Activated T-helper 17 cell treated with anti-CD3 and anti-CD28 coated beads, Interleukin-2, amount 50 U/mL, for 72 hours (primary cell): ENCODE results near the gene TMEM222. TPM values are rescaled to one million over a fixed set of nuclear protein-coding genes. Genes with fewer than 3 reads are reported as not detected.
A peak's percentile ranks its signal among the peaks of the same experiment; 100 is the strongest.

ENCODE experiments used
- ATAC-seq: fragments of 150-1000 bp; cut with Tn5 transposase; replicated peaks from 2 replicates; pipeline ENCODE4 v1.10.0; 2021; ENCODE audit warnings: mild to moderate bottlenecking, moderate library complexity
- H3K27ac Mint-ChIP-seq: one replicate; pipeline ENCODE4 v1.8.0; 2022; ENCODE audit warnings: mixed read lengths
- H3K27me3 Mint-ChIP-seq: one replicate; pipeline ENCODE4 v1.8.0; 2022; ENCODE audit warnings: mixed read lengths
- H3K36me3 Mint-ChIP-seq: one replicate; pipeline ENCODE4 v1.8.0; 2022; ENCODE audit warnings: low read depth, mild to moderate bottlenecking, mixed read lengths
- H3K4me1 Mint-ChIP-seq: one replicate; pipeline ENCODE4 v1.8.0; 2022; ENCODE audit warnings: mixed read lengths
- H3K4me3 Mint-ChIP-seq: one replicate; pipeline ENCODE4 v1.8.0; 2022; ENCODE audit warnings: mild to moderate bottlenecking, mixed read lengths
- H3K9me3 Mint-ChIP-seq: one replicate; pipeline ENCODE4 v1.8.0; 2022; ENCODE audit warnings: mixed read lengths
- total RNA-seq, 2 donors: library from RNA; stranded (reverse); gene quantifications; one replicate each; pipeline ENCODE4 v1.2.3, GENCODE V29; 2022

Gene TMEM222
- total RNA-seq, 2 donors from 2014 or later, result 29.0 to 39.6 TPM

DNA sequence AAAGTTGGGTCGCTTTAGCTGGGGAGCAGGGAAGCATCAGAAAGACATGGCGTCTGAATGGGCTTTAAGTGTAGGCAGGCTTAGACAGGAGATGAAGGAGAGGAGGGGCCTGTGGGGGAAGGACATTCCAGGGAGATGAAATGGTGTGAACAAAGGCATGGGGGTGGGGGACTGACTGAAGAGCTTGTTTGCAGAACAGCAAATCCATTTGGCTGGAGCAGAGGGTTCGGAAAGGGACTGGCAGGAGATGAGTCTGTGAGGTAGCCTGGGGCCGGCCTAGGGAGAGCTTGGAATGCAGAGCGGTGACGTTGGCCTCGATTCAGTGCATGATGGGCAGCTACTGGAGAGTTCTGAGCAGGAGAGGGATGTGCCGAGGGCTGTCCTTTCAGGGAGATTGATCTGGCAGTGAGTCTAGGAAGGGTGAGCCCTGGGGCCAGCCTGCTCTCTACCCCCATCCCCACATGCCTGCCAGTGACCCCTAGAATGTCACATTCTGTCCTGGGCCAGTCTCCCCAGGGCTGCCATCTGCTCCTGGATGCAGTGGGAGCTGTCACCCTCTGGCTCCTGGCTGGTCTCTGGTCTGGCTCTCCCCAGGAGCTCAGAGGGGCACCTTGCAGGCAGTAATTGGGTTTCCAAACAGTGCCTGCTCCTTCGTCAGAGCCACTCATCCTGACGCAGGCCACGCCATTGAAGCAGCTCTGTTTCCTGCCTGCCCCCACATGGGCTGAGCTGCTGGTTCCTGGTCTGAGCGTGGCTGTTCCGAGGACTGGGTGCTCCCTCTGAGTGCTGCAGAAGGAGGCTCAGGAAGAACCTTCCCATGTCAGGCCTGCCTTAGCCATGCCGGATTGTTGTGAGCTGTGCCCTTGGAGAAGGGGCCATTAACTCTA is 22.3 kb upstream of the TMEM222 start:
- no peak for ATAC-seq
- no peaks in the 10 kb centered on the region for H3K27me3 Mint-ChIP-seq
- H3K36me3 Mint-ChIP-seq, result peaks cover 36% of the 10 kb centered on the region
- no peak overlapping the region for H3K4me3 Mint-ChIP-seq
- H3K9me3 Mint-ChIP-seq, result no peaks in the 10 kb centered on the region
- H3K4me1 Mint-ChIP-seq, result no peaks in the 10 kb centered on the region
- no peak overlapping the region for H3K27ac Mint-ChIP-seq

DNA sequence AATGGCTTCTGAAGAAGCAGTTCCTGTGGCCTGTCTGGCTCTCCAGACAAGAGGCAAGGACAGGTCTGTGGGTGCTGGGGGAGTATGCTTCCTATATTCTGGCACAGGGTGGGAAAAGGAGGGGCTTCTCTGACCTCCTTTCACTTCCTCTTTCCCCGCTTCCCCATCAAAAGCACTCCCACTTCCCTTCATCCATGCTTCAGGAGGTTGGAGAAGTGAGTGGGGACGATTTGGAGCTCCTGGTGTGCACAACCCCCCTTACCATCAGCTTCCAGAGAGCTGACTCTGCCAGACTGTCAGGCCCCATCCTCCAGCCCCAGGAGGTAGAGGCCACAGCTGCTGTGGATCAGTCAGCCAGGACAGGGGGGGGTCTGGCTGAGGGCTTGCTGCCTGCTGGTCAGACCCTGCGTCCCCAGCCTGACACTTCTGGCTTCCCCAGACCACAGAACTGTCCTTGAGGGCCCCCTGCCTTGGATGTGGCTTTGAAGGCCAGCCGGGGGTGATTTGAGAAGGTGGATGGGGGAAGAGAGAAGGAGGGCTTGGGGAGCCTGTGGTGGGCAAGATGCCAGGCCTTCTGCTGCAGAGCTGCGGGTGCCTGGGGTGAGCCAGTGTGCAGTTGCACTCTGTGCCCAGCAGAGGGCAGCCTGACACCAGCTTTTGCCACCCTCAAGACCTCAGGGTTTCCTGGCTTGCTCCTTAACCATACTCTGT is 21.5 kb upstream of the TMEM222 start:
- Mint-ChIP-seq H3K9me3 (no peaks in the 10 kb centered on the region), H3K27ac (no peak overlapping the region), H3K4me1 (no peaks in the 10 kb centered on the region)

DNA sequence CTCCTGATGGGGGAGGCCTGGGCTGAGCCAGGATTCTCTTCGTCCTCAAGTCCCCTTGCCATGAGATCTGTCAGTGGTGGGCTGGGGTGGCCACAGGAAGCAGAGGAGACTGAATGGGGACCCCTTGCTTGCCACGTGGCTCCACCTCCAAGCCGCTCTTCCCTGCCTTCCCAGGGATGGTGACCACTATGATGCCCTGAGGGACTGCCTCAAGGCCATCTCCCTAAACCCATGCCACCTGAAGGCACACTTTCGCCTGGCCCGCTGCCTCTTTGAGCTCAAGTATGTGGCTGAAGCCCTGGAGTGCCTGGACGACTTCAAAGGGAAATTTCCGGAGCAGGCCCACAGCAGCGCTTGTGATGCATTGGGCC is 20.9 kb upstream of the TMEM222 start:
- H3K27ac Mint-ChIP-seq, result no peak overlapping the region
- H3K36me3 Mint-ChIP-seq, result peaks cover 23% of the 10 kb centered on the region
- ATAC-seq, result no peak
- no peaks in the 10 kb centered on the region for H3K27me3 Mint-ChIP-seq
- no peaks in the 10 kb centered on the region for H3K9me3 Mint-ChIP-seq
- H3K4me3 Mint-ChIP-seq, result no peak overlapping the region
- no peaks in the 10 kb centered on the region for H3K4me1 Mint-ChIP-seq

More for the DNA sequence above, 21.5 kb upstream of the TMEM222 start:
- H3K4me3 Mint-ChIP-seq, result no peak overlapping the region
- ATAC-seq, result peak; percentile 92
- peaks cover 29% of the 10 kb centered on the region for H3K36me3 Mint-ChIP-seq
- H3K27me3 Mint-ChIP-seq, result no peaks in the 10 kb centered on the region

DNA sequence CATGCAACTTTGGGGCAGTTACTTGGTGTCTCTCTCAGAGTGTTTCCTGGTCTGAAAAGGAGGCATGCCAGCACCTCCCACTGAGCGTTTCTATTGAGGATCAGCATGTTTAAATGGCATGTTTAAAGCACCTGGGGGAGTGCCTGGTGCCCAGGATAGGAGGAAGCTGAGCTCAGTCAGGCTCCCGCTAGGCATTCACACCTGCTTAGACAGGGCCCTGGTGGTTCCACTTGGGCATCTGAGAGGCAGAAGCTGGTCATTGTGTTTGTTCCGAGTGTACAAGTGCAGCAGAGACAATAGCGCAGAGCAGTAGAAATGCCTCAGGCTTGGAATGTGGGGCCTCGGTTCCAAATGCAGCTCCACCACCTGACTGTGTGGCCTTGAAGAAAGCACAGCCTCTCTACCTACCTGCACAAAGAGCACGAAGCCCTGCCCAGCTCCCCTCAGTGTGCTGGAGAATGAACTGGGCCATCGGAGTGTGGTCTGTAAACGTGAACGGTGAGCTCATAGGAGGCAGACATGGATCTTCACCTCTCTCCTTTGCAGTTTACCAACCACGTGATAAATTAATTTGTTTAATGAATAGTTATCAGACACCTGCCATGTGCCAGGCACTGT is 20.3 kb upstream of the TMEM222 start:
- Mint-ChIP-seq H3K4me3 (no peak overlapping the region), H3K27ac (no peak overlapping the region), H3K4me1 (no peaks in the 10 kb centered on the region), H3K27me3 (no peaks in the 10 kb centered on the region), H3K9me3 (no peaks in the 10 kb centered on the region), H3K36me3 (peaks cover 18% of the 10 kb centered on the region)
- no peak for ATAC-seq

- H3K27me3 Mint-ChIP-seq, result no peaks in the 10 kb centered on the region
- no peak overlapping the region for H3K27ac Mint-ChIP-seq
- H3K4me3 Mint-ChIP-seq, result no peak overlapping the region
- no peak for ATAC-seq
- peaks cover 18% of the 10 kb centered on the region for H3K36me3 Mint-ChIP-seq
- no peaks in the 10 kb centered on the region for H3K9me3 Mint-ChIP-seq
- no peaks in the 10 kb centered on the region for H3K4me1 Mint-ChIP-seq
Observed at GRCh38 chr1:27302612-27303011, 19.4 kb upstream of the TMEM222 start.

DNA sequence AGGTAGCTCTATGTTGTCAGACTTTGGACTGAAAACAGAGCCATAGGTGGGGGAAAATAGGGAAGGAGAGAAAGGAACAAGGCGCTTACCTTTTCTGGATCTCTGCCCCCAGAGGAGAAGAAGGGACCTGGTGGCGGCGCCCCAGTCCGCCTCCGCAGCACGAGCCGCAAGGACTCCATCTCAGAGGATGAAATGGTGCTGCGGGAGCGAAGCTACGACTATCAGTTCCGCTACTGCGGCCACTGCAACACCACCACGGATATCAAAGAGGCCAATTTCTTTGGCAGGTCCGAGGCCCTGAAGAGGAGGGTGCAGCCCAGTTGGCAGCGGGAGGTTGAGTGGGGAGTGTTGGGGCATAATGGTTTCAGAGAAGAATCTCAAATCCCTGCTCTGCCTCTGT is 18.5 kb upstream of the TMEM222 start:
- no peak overlapping the region for H3K27ac Mint-ChIP-seq
- H3K4me1 Mint-ChIP-seq, result no peaks in the 10 kb centered on the region
- no peak for ATAC-seq
- H3K9me3 Mint-ChIP-seq, result no peaks in the 10 kb centered on the region
- H3K36me3 Mint-ChIP-seq, result peaks cover 9% of the 10 kb centered on the region
- no peaks in the 10 kb centered on the region for H3K27me3 Mint-ChIP-seq
- H3K4me3 Mint-ChIP-seq, result no peak overlapping the region

DNA sequence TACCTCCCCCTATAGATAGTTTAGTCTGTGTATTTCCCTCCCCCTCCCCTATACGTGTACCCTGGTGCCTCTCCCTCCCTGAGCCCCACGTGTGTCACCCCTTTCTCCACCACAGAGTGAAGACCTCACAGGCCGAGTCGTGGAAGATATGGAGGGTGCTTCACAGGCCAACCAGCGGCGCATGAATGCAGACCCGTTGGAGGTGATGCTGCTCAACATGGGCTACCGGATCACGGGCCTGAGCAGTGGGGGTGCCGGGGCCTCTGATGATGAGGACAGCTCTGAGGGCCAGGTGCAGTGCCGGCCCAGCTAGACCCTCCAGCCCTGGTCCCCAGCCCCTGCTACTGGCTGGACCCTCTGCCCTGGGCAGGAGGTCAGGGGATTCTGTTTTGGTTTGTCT is 15.9 kb upstream of the TMEM222 start:
- Mint-ChIP-seq H3K27ac (no peak overlapping the region), H3K4me3 (no peak overlapping the region)
- no peak for ATAC-seq

GRCh38 chr1:27306892-27307761 is 14.8 kb upstream of the TMEM222 start:
- no peaks in the 10 kb centered on the region for H3K27me3 Mint-ChIP-seq
- H3K36me3 Mint-ChIP-seq, result no peaks in the 10 kb centered on the region
- no peaks in the 10 kb centered on the region for H3K9me3 Mint-ChIP-seq
- no peak overlapping the region for H3K4me3 Mint-ChIP-seq
- no peak for ATAC-seq
- H3K27ac Mint-ChIP-seq, result no peak overlapping the region
- no peaks in the 10 kb centered on the region for H3K4me1 Mint-ChIP-seq

More for the DNA sequence above, 15.9 kb upstream of the TMEM222 start:
- Mint-ChIP-seq H3K27me3 (no peaks in the 10 kb centered on the region), H3K4me1 (no peaks in the 10 kb centered on the region), H3K36me3 (no peaks in the 10 kb centered on the region), H3K9me3 (no peaks in the 10 kb centered on the region)

GRCh38 chr1:27307874-27308598 is 13.9 kb upstream of the TMEM222 start:
- Mint-ChIP-seq H3K4me3 (no peak overlapping the region), H3K27me3 (no peaks in the 10 kb centered on the region), H3K4me1 (no peaks in the 10 kb centered on the region), H3K36me3 (no peaks in the 10 kb centered on the region), H3K9me3 (no peaks in the 10 kb centered on the region), H3K27ac (no peak overlapping the region)
- no peak for ATAC-seq

DNA sequence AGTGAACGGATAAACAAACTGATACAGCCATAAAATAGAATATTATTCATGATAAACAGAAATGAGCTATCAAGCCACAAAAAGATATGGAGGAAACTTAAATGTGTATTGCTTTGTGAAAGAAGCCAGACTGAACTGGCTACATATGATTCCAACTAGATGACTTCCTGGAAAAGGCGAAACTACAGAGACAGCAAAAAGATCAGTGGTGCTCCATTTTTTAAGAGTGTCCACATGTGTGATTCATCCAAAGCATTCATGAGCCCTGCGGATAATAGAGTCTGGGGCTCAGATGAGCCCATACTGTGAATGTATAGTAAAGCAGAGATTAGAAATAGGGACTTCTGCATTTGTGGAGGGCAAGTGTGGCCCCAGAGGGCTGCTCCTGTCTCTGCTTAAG is 7.8 kb upstream of the TMEM222 start:
- ATAC-seq, result no peak

GRCh38 chr1:27314737-27315136 is 7.2 kb upstream of the TMEM222 start:
- Mint-ChIP-seq H3K27ac (no peak overlapping the region), H3K36me3 (no peaks in the 10 kb centered on the region), H3K4me1 (no peaks in the 10 kb centered on the region), H3K27me3 (peaks cover 6% of the 10 kb centered on the region), H3K4me3 (no peak overlapping the region), H3K9me3 (no peaks in the 10 kb centered on the region)
- ATAC-seq, result no peak

More for the DNA sequence above, 7.8 kb upstream of the TMEM222 start:
- H3K9me3 Mint-ChIP-seq, result no peaks in the 10 kb centered on the region
- no peaks in the 10 kb centered on the region for H3K4me1 Mint-ChIP-seq
- no peaks in the 10 kb centered on the region for H3K36me3 Mint-ChIP-seq
- H3K27ac Mint-ChIP-seq, result no peak overlapping the region
- H3K4me3 Mint-ChIP-seq, result no peak overlapping the region
- H3K27me3 Mint-ChIP-seq, result peaks cover 4% of the 10 kb centered on the region

GRCh38 chr1:27316860-27317259 is 5.1 kb upstream of the TMEM222 start:
- H3K4me1 Mint-ChIP-seq, result no peaks in the 10 kb centered on the region
- peaks cover 8% of the 10 kb centered on the region for H3K27me3 Mint-ChIP-seq
- no peak overlapping the region for H3K27ac Mint-ChIP-seq
- no peaks in the 10 kb centered on the region for H3K36me3 Mint-ChIP-seq
- no peak for ATAC-seq
- H3K4me3 Mint-ChIP-seq, result no peak overlapping the region
- H3K9me3 Mint-ChIP-seq, result no peaks in the 10 kb centered on the region

DNA sequence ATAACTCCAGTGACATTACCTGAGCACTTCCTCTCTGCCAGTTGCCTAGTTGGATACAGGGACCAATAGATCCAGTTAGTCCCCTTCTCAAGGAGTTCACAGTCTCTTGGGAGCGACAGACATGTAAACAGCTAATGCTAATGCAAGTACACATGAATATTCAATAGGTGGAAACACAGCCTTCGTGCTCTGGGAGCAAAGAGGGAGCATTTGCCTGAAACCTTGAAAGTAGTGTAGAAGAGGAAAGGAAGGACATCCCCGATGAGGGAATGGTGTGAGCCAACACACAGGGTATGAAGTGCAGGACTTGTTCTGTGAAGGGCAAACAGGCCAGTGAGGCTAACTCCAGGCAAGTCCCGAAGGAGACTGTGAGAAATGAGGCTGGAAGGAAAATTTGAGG is 3.8 kb upstream of the TMEM222 start:
- H3K27ac Mint-ChIP-seq, result peak overlapping the region; percentile 54
- no peaks in the 10 kb centered on the region for H3K4me1 Mint-ChIP-seq
- peaks cover under 1% of the 10 kb centered on the region for H3K36me3 Mint-ChIP-seq
- no peak overlapping the region for H3K4me3 Mint-ChIP-seq
- peaks cover 8% of the 10 kb centered on the region for H3K27me3 Mint-ChIP-seq
- H3K9me3 Mint-ChIP-seq, result no peaks in the 10 kb centered on the region
- ATAC-seq, result no peak
